MM.1S (cell line): Measurements from ENCODE around the gene OTP.

ENCODE experiments used
- EZH2 ChIP-seq: fragments of 300-600 bp; sonication (generic); optimal IDR thresholded peaks from 2 replicates; pipeline ENCODE3; 2017; ENCODE audit warnings: low read depth, mild to moderate bottlenecking, antibody characterized with exemption, low read length, mixed read lengths
- EZH2phosphoT487 ChIP-seq: fragments of 300-600 bp; sonication (generic); IDR thresholded peaks from 2 replicates; pipeline ENCODE4 v1.6.1; 2018; ENCODE audit warnings: antibody characterized with exemption, low read length
- TF ChIP-seq, protein P1 (sequence below): fragments of 300-600 bp; sonication (generic); IDR thresholded peaks from 2 replicates; pipeline ENCODE4 v1.5.1; 2016; ENCODE audit warnings: antibody characterized with exemption, low read length, mixed read lengths

GRCh38 chr5:77629509-77630113 lies 8.9 kb downstream of the OTP start:
- TF ChIP-seq, protein P1, sequence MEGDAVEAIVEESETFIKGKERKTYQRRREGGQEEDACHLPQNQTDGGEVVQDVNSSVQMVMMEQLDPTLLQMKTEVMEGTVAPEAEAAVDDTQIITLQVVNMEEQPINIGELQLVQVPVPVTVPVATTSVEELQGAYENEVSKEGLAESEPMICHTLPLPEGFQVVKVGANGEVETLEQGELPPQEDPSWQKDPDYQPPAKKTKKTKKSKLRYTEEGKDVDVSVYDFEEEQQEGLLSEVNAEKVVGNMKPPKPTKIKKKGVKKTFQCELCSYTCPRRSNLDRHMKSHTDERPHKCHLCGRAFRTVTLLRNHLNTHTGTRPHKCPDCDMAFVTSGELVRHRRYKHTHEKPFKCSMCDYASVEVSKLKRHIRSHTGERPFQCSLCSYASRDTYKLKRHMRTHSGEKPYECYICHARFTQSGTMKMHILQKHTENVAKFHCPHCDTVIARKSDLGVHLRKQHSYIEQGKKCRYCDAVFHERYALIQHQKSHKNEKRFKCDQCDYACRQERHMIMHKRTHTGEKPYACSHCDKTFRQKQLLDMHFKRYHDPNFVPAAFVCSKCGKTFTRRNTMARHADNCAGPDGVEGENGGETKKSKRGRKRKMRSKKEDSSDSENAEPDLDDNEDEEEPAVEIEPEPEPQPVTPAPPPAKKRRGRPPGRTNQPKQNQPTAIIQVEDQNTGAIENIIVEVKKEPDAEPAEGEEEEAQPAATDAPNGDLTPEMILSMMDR, result no peak
- TF ChIP-seq EZH2phosphoT487 (no peak), EZH2 (no peak)
